Body of pancreas (tissue), 4 donors: Measurements from ENCODE around the gene TFF2.

Experiments
- POLR2A ChIP-seq, 3 donors: fragments of 450-650 bp; IDR thresholded peaks; one replicate each; pipeline ENCODE4 v1.6.1; 2016; ENCODE audit warnings: antibody characterized with exemption in 3 of 3, mild to moderate bottlenecking in 2 of 3
- TF ChIP-seq, protein P1 (sequence below), 7 experiments: fragments of 450-650 bp in 4 of 7; fragments of 200-600 bp in 3 of 7; sonication (generic) in 3 of 7; IDR thresholded peaks; one replicate each; pipeline ENCODE4 v1.5.1; 2016 to 2019; ENCODE audit warnings: antibody characterized with exemption in 7 of 7

DNA sequence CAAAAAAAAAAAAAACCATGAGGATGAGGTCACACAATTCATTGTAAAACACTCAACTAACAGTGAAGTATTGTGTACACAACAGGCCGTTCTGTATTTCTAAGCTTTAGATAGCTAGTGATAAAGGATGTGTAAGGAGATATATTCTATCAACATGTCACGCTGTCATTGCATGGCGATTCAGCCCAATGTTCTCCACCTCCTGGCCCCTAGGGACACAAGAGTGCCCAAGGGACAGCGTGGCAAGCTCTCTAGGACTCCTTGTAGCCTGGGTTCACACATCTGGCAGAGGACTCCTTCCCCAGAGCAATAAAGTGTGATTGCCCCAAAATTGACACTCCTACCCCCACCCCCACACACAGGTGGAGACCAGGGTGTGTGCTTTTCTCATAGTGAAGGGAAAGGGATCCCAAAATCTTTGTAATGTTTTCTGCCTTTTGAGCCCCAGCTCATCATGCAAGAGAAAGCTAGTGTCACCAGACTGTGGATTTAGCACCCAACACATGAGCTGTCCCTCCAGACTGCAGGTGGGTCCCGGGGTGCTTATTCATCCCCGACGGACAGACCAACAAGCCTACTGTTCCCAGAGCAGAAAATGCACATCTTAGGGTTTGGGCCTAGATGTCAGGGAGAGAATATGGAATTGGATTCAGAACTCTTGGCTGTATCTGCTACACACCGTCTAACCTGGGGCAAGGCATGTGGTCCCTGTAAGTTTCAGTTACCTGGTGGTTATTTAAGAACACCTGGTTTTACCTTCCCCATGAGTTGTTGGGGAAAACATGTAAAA is 33.6 kb upstream of the TFF2 start:
- TF ChIP-seq, protein P1, sequence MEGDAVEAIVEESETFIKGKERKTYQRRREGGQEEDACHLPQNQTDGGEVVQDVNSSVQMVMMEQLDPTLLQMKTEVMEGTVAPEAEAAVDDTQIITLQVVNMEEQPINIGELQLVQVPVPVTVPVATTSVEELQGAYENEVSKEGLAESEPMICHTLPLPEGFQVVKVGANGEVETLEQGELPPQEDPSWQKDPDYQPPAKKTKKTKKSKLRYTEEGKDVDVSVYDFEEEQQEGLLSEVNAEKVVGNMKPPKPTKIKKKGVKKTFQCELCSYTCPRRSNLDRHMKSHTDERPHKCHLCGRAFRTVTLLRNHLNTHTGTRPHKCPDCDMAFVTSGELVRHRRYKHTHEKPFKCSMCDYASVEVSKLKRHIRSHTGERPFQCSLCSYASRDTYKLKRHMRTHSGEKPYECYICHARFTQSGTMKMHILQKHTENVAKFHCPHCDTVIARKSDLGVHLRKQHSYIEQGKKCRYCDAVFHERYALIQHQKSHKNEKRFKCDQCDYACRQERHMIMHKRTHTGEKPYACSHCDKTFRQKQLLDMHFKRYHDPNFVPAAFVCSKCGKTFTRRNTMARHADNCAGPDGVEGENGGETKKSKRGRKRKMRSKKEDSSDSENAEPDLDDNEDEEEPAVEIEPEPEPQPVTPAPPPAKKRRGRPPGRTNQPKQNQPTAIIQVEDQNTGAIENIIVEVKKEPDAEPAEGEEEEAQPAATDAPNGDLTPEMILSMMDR (IDR thresholded peaks at IDR 0.05) = no peak
- TF ChIP-seq POLR2A (IDR thresholded peaks at IDR 0.05) = no peak
